NCI-H146 (cell line): Measurements from ENCODE around the gene B4GALT5.
"Not testable (repeated sequence)": the region's sequence is repeated elsewhere in the genome, so short reads cannot be mapped to it uniquely, and the experiment has no call there.

Experiments used
- DNase-seq: peaks from one replicate; lab custom pipeline; 2025; lab: John Stamatoyannopoulos, UW

The B4GALT5 gene

DNA sequence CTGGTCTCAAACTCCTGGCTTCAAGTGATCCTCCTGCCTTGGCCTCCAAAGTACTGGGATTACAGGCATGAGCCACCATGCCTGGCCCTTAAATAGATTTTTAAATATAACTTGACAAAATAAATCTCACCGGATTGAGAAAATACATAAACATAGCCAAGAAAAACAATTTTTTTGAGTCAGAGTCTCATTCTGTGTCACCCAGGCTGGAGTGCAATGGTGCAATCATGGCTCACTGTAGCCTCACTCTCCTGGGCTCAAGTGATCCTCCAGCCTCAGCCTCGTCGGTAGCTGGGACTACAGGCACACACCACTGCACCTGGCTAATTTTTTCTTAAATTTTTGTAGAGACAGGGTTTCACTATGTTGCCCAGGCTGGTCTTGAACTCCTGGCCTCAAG is 85.4 kb downstream of the B4GALT5 start:
- DNase-seq, result not testable (repeated sequence)

DNA sequence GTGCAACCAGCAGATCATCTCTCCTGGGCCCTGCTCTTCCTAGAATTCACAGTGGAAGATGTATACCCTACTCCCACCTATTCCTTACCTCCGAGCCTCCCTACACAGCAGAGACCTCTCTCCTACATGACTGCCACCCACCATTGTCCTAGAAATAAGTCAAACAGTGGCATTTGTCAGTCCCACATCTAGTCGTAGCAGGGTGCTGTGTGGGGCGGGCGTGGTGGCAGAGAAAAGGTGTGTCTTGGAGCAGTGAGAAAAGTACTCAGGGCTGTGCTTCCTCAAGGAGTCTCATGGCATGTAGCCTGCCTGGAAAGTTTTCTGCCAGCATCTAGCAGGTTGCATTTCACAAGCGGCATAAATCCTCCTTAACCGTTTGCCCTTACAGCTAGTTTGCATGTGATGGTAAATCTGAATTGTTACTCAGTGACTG is 86.3 kb downstream of the B4GALT5 start:
- no peak for DNase-seq

DNA sequence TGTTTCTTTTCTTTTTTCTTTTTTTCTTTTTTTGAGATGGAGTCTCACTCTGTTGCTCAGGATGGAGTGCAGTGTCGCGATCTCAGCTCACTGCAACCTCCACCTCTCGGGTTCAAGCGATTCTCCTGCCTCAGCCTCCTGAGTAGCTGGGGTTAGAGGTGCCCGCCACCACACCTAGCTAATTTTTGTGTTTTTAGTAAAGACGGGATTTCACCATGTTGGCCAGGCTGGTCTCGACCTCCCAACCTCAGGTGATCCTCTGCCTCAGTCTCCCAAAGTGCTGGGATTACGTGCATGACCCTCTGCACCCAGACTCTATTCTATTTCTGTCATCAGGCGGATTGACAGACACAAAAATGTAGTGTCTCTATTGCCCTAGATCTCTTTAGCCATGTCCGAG is 88.7 kb downstream of the B4GALT5 start:
- DNase-seq, result not testable (repeated sequence)

DNA sequence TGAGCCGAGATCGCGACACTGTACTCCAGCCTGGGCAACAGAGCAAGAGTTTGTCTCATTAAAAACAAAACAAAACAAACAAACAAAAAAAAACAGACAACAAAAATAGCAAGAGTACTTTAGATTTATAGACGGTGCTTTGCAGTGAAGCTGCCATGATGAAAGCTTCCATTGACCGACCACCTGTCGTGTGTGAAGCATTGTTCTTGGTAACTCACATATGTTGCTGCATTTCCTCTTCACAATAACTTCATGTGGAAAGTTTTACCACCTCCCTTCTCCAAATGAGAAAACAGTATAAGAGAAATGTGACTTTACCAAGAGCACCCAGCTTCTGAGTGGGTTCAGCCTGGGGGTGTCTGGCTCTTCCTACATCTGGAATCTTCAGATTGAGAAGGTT is 89.4 kb downstream of the B4GALT5 start:
- peak; percentile 10 for DNase-seq

DNA sequence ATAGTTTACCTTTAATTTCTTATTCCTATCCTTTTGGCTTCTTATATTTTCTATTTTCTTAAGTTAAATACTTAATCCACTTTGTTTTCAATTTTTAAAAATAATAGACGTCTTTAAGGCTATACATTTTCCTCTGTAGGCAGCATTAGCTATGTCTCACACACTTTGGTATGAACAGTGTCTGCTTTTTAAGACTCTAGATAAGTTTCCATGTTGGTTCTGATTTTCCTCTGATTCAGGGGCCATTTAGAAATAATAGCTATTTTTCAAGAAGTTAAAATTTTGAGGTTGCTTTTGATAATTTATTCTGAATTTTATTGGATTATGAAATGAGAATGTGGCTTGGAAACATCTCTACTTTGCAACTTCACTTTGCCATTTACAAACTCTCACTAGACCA is 91.4 kb downstream of the B4GALT5 start:
- no peak for DNase-seq

DNA sequence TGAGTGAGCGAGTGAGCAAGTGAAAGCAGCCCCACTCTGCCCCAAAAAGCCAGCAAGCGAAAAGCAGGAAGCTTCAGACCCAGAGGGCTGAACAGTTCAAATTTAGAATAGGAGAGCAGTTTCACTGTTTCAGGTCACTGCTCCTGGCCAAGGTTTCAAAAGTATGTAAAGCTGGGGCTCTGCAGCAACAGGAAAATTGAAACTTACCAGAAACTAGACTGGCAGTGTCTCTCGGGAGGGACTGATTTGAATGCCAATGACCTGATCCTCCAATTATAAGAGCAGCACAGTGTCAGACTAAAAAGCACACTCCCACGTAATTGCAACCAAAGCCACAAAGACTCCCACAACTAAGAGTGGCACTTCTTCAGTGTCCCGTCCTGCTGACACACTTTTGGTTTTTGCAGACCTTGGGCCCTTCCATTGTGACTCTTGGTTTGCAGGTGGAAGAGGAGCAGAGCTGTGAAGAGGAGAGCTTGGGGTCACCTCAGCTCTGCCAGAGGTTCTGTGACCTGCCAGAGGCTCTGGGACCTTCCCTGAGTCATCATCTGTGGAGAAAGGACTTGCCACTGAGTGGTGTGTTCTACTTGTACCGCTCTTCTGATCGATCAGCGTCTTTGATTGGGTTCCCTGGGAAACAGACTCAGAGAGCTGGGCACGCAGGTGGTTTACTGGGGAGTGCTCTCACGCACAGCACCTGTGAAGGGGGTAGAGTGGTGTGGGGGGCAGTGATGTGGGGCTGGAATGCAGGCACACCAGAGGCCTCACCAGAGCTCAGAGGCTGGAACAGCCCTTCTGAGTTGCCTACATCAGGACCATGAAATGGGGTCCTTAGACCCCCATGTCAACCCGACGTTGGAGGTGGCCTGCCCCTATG is 93.1 kb downstream of the B4GALT5 start:
- DNase-seq, result no peak

DNA sequence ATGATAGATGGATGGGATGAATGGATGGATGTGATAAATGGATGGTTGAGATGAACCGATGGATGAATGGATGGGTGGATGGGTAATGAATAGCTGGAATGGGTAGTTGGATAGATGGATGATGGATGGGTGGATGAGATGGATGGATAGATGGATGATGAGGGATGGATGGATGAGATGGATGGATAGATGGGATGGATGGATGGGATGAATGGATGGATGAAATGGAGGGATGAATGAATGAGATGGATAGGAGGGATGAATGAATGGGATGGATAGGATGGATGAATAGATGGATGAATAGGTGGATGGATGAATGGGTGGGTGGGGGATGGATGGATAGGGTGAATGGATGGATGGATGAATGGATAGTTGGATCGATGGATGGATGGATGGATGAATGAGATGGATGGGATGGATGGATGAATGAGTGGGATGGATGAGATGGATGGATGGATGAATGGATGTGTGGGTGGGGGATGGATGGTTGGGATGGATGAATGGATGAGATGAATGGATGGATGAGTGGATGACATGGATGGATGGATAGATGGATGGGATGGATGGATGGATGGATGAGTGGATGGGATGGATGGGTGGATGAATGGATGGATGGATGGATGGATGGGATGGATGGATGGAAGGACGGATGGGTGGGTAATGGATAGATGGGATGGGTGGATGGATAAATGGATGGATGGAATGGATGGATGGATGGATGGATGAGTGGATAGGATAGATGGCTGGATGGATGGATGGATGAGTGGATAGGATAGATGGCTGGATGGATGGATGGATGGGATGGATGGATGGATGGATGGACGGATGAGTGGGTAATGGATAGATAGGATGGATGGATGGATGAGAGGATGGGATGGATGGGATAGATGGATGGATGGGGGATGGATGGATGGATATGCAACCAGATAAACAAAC is 94.3 kb downstream of the B4GALT5 start:
- DNase-seq, result no peak

DNA sequence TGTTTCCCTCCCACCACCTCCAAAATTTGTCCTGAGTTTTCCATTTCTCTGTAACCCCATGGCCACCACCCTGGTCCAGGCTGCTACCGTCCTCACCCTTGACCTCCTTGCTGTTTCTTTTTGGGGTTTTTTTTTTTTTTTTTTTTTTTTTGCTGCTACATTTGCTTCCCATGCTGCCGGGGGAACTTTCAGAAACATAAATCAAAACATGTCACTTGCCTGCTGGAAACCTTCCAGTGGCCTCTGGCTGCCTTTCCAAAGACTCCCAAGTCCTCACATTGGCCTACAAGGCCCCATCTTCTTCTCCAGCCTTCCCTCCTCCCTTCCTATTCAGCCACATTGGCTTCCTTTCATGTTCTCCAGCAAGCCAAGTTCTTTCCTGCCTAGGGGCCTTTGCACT is 95.4 kb downstream of the B4GALT5 start:
- no peak for DNase-seq

DNA sequence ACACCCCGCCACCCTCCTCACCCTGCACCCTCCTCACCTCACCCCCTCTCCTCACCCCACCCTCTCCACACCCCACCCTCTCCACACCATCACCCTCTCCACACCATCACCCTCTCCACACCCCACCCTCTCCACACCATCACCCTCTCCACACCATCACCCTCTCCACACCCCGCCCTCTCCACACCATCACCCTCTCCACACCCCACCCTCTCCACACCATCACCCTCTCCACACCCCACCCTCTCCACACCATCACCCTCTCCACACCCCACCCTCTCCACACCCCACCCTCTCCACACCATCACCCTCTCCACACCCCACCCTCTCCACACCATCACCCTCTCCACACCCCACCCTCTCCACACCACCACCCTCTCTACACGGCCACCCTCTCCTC is 96.3 kb downstream of the B4GALT5 start:
- DNase-seq, result not testable (repeated sequence)

DNA sequence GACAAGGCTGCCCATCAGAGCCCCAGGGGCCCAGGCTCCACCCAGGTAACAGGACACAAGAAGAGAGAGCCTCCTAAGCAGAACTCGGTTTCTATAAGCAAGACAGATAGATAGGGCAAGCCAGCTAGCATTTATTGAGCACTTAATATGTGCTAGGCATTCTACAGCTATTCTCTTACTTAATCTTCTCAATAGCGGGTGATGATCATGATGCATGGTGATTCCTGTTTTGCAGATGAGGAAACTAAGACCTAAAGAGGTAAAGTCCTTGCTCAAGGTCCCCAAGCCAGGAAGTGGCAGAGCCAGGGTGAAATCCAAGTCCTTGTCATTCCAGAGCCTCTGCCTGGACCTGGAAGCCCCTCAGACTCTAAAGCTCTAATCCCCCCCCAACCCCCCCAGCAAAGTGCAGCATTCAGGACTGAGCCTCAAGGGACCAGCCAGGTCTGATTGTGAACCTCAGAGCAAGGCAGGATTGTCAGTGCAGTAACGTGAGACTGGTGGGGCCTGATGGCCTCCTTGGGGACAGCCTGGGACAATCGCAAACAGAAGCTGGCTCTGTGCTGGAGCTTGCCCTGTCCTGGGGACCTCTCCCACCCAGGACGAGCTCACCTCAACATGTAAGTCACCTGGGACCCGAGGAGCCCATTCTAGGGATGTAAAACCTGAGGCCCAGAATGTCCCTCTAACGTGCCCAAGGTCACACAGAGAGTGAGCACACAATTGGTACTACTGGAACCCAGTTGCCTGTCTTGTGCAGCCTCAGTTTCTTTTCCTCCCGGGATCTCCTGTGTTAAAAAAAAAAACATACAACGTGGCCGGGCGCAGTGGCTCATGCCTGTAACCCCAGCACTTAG is 97.3 kb downstream of the B4GALT5 start:
- no peak for DNase-seq

DNA sequence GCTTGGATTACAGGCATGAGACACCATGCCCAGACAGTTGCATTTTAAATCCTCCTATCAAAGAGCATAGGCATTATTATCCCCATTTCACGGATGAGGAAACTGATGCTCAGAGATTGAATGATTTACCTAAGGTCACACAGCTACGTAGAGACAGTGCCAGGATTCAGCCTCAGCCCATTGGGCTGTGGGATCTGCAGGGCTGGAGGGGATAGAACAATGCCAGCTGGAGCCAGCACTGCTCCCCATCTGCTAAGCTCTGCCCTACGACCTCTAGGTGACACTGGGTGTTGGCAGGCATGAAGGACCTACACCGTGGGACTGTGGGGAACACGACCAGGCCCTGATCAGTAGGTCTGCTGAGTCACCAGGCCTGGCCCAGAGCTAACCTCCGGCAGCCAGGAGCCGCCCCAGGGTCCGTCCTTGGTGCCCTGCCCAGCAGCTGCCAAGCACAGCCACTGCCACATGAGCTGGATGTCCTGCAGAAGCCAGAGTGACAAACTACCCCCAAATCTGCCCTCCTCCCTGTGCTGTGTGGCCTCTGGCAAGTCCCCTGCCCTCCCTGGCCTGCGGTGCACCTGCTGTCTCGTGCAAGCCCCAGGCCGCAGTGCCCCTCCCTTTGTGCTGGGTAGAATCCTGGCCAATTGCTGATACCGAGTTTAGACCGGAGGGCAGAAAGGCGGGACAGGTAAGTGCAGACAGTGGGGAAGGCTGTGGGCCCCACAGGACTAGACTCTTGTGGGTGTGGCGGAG is 98.1 kb downstream of the B4GALT5 start:
- no peak for DNase-seq

DNA sequence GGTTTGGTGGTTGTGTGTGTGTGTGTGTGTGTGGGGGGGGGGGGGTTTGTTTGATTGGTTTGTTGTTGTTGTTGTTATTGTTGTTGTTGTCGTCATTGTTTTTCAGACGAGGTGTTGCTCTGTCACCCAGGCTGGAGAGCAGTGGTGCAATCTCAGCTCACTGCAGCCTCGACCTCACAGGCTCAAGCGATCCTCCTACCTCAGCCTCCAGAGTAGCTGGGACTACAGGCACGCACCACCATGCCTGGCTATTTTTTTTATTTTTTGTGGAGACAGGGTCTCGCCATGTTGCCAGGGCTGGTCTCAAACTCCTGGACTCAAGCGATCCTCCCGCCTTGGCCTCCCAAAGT is 98.7 kb downstream of the B4GALT5 start:
- not testable (repeated sequence) for DNase-seq

DNA sequence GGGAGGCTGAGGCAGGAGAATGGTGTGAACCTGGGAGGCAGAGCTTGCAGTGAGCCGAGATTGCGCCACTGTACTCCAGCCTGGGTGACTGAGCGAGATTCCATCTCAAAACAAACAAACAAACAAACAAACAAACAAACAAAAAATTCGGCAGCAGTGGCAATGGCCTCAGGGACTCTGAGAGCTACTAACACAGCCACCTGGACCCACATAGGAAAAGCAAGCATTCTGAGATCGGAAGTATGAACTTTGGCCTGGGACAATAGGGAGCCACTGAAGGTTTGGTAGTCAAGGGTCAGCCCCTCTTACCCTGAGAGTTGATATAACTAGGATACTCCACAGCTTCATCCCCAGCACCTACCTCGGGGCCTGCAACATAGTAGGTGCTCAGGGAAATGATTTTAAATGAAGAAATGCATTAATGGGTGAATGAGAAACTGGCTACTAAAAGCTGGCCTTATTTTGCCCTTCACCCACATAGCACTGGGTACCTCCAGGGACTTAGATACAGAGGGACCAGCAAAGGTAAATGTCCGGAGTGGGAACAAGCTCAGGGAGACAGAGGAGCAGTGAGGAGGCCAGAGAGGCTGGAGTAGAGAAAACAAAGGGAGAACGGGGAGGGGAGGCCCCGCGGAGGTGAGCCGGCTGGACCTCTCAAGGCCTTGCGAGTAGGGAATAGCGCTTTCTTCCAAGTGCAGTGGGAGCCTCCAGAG is 99.2 kb downstream of the B4GALT5 start:
- DNase-seq, result no peak

DNA sequence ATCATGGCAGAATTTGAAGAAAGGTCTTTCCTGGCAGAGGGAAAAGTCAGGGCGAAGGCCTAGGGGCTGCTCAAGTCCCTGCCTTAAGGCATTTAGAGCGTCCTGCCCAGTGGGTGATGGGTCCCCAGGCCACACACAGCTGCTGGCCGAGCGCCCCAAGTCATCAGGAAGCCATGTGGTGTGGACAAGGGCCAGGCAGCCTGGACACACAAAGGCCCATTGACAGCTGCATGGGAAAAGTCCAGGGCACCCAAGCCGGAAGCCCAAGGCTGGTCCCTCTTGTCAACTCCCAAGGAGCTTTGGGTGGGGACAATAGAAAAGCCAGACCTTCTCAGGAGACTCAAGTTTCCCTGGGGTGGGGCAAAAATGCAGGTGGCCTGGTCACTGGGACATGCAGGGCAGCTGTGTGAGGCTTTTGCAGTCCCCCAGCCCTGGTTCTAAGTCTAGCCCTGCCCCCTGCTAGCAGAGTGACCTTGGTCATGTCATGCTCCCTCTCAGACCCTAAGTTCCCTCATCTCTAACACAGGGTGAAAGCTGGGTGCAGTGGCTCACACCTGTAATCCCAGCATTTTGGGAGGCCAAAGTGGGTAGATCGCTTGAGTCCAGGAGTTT is 101.4 kb downstream of the B4GALT5 start:
- no peak for DNase-seq

DNA sequence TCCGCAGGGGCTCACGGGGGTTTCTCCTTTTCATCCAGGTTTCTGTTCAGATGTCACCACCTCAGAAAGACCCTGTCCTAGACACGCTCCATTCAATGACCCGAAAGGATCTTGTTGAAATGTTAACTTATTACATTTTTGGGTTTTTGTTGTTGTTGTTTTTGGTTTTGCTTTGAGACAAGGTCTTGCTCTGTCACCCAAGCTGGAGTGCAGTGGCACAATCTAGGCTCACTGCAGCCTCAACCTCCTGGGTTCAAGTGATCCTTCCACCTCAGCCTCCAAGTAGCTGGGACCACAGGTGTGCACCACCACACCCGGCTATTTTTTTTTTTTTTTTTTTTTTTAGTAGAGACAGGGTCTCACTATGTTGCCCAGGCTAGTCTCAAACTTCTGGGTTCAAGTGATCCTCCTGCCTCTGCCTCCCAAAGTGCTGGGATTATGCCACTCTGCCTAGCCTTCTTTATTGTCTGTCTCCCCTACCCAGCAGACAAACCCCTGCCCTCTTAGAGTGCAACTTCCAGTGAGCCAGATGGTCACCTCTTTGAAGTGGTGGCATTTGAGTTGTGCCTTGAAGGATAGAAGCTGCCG is 102.0 kb downstream of the B4GALT5 start:
- not testable (repeated sequence) for DNase-seq

DNA sequence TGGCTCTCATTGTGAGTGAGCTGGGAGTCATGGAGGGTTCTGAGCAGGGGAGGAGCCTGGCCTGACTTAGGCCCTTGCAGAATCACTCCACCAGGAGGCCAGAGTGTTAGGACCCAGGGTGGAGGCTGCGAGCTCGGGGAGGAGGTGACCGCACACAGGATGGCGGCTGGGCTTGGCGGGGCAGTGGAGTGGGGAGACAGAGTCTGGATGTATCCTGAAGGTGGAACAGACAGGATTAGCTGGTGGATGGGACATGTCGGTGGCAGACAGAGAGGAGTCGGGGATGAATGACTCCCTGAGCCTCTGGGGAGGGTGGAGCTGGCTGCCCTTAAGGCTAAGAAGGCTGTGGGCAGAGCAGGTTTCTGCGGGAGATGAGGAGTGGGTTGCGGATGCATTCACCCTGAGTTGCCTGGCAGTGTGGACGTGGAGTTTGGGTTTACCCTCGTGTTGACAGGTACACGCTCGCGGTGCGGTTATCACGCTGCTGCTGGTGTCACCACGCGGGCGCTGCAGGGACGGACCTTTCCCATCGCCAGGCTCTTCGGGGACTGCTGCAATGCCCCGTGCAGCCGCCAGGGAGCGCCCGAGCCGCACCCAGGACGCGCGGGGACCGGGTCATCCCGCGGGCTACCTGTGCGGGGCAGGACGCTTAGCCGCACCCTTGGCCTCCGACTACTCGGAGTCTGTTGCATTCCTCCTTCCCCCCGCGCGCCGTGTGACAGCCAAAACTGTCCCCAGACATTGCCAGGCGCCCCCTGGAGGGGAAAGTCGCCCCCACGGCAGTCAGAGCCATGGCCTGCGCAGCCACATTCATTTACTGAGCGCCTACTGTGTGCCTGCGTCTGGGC is 102.8 kb downstream of the B4GALT5 start:
- DNase-seq, result peak; percentile 70

DNA sequence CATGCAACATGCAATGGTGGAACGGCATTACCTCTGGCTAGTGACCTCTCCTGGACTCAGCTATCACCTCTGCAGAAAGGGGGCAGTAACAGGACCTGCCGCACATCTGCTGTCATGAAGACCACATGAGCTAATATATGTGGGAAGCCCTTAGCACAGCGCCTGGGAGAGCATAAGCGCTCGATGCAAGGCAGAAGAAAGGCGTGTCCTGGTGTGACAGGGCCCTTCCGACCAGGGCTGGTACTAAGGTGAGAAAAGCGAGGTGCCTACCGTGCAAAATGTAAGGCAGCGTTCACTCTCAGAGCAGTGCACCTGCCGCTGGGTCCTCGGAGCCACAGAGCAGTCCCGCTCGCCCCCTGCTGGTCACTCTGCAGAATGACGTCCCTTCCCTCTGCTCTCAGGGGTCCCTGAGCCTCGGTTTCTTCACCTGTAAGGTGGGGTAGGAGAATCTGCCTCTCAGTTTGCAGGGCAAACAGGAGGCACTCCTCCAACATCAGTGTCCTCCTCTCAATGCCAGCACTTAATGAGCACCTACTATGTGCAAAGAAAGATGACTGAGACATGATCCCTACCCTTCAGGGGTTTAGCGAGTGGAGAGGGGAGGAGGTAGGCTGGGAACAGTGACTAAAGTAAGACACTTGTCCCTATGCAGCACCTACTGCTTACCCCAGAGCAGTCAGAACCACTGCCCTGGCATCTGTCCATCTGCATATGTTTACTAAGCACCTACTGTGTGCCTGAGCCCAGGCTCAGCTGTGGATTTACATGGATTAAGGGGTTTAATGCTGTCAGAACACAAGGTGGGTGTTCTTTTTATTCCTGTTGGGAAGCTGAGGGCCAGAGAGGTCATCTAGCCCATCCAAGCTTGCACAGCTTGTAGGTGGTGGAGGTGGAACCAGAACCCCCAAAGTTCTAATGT is 104.7 kb downstream of the B4GALT5 start:
- peak; percentile 77 for DNase-seq

DNA sequence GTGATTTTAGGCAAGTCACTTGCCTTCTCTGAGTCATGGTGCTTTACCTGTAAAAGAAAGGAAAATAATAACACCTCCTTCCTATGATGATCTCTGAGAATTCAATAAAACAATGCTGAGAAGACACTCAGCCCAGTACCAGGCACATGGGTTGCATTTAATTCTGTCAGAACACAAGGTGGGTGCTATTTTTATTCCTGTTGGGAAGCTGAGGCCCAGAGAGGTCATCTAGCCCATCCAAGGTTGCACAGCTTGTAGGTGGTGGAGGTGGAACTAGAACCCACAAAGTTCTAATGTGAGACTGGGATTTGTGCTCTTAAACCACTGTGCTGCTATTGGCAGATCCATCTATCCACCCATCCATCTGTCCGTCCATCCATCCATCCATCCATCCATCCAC is 106.1 kb downstream of the B4GALT5 start:
- DNase-seq, result no peak
